Glomerular visceral epithelial cell (primary cell): Measurements from ENCODE around the gene GCGR.
A peak's percentile ranks its signal among the peaks of the same experiment; 100 is the strongest.
"Not testable (repeated sequence)": the region's sequence is repeated elsewhere in the genome, so short reads cannot be mapped to it uniquely, and the experiment has no call there.

Experiments used
- DNase-seq: peaks from one replicate; pipeline ENCODE4 v3.0.0-alpha.2; 2016; ENCODE audit errors: extremely low spot score

GCGR gene

GRCh38 chr17:81832608-81833159 lies 28.7 kb downstream of the GCGR start:
- DNase-seq = no peak

GRCh38 chr17:81833160-81833920 lies 29.4 kb downstream of the GCGR start, which contains the start of gene MCRIP1:
Gene MCRIP1, minus strand, starts transcription at chr17:81833291. Its CDS starts 8,785 bp downstream, at chr17:81824506.
- peak; percentile 96 for DNase-seq

GRCh38 chr17:81833921-81834830 lies 30.2 kb downstream of the GCGR start:
- no peak for DNase-seq

GRCh38 chr17:81834831-81835267 lies 30.9 kb downstream of the GCGR start, which contains the start of gene PPP1R27:
Gene PPP1R27, minus strand, starts transcription at chr17:81835050. Its CDS starts 97 bp downstream, at chr17:81834953.
- no peak for DNase-seq

- no peak for DNase-seq
Measured at GRCh38 chr17:81837641-81838040, 33.7 kb downstream of the GCGR start.

GRCh38 chr17:81838753-81839255 lies 34.9 kb downstream of the GCGR start:
- no peak for DNase-seq

- no peak for DNase-seq
Measured at GRCh38 chr17:81839301-81839700, 35.4 kb downstream of the GCGR start.

GRCh38 chr17:81840059-81840458 lies 36.1 kb downstream of the GCGR start:
- not testable (repeated sequence) for DNase-seq

- DNase-seq = peak; percentile 27
Measured at GRCh38 chr17:81840826-81841778, 37.2 kb downstream of the GCGR start.

- DNase-seq = no peak
Measured at GRCh38 chr17:81841866-81842265, 37.9 kb downstream of the GCGR start.

GRCh38 chr17:81842378-81842724 lies 38.4 kb downstream of the GCGR start:
- DNase-seq = no peak

GRCh38 chr17:81842725-81843504 lies 39.0 kb downstream of the GCGR start:
- no peak for DNase-seq

GRCh38 chr17:81843713-81844326 lies 39.9 kb downstream of the GCGR start:
- no peak for DNase-seq

- no peak for DNase-seq
Measured at GRCh38 chr17:81844327-81844851, 40.4 kb downstream of the GCGR start.

- no peak for DNase-seq
Measured at GRCh38 chr17:81844887-81845286, 40.9 kb downstream of the GCGR start.

GRCh38 chr17:81845361-81845760 lies 41.4 kb downstream of the GCGR start:
- DNase-seq = no peak

- DNase-seq = no peak
Measured at GRCh38 chr17:81845881-81846742, 42.2 kb downstream of the GCGR start.
